ENCODE measurements around the gene YIF1B.

GRCh38 chr19:38255383-38256014 lies 60.2 kb downstream of the YIF1B start:
- TF ChIP-seq SMC3 (IDR thresholded peaks at IDR 0.05; ENCODE audit: low read depth, low read length) = no peak
- TF ChIP-seq POLR2A (IDR thresholded peaks at IDR 0.05; ENCODE audit: low read depth, low read length) = no peak
- no peak for TF ChIP-seq RAD21 (IDR thresholded peaks at IDR 0.05; ENCODE audit: low read length)
- no peak for TF ChIP-seq CEBPB (IDR thresholded peaks at IDR 0.05; ENCODE audit: low read depth, low read length)
- TF ChIP-seq FOS (IDR thresholded peaks at IDR 0.05; ENCODE audit: low read depth, low read length) = no peak
- no peak for TF ChIP-seq CTCF (conservative IDR thresholded peaks at IDR 0.05; ENCODE audit: low read depth, low read length)
- no peak for TF ChIP-seq MAFK (IDR thresholded peaks at IDR 0.05; ENCODE audit: low read depth, low read length)
- no peak for TF ChIP-seq ELK1 (IDR thresholded peaks at IDR 0.05; ENCODE audit: borderline replicate concordance, low read depth, low read length)
- TF ChIP-seq RFX5 (IDR thresholded peaks at IDR 0.05; ENCODE audit: low read depth, low read length) = no peak
- no peak for TF ChIP-seq NFE2L2 (IDR thresholded peaks at IDR 0.05; ENCODE audit: low read depth, low read length)
- TF ChIP-seq BHLHE40 (IDR thresholded peaks at IDR 0.05; ENCODE audit: low read depth, low read length) = no peak
